Tibial nerve (tissue), 4 donors: ENCODE data around the gene KLF3. TPM values are rescaled to one million over a fixed set of nuclear protein-coding genes. Genes with fewer than 3 reads are reported as not detected.

ENCODE experiments used
- DNase-seq, 2 donors: peaks; one replicate each; pipeline ENCODE4 v3.0.0-alpha.2; 2019; ENCODE audit warnings: low spot score in 2 of 2
- H3K27ac ChIP-seq, 4 donors: fragments of 200-600 bp; sonication (generic) in 3 of 4; one replicate each; pipeline ENCODE4 v1.5.1; 2017 to 2019; ENCODE audit warnings: mild to moderate bottlenecking in 1 of 4
- H3K27me3 ChIP-seq, 2 donors: fragments of 200-600 bp; sonication (generic) in 1 of 2; one replicate each; pipeline versions ENCODE4 v1.5.1 to v1.6.0; 2017 to 2019
- H3K36me3 ChIP-seq, 3 donors: fragments of 200-600 bp; sonication (generic); one replicate each; pipeline ENCODE4 v1.5.1; 2018 to 2019
- H3K4me1 ChIP-seq, 4 donors: fragments of 200-600 bp; sonication (generic) in 3 of 4; one replicate each; pipeline ENCODE4 v1.5.1; 2017 to 2019
- H3K4me3 ChIP-seq, 4 donors: fragments of 200-600 bp; sonication (generic) in 3 of 4; one replicate each; pipeline ENCODE4 v1.5.1; 2017 to 2019; ENCODE audit warnings: mild to moderate bottlenecking in 1 of 4, moderate library complexity in 1 of 4
- H3K9me3 ChIP-seq, 4 donors: fragments of 200-600 bp; sonication (generic) in 3 of 4; one replicate each; pipeline ENCODE4 v1.5.1; 2017 to 2019
- EP300 ChIP-seq, 2 donors: sonication (generic); formaldehyde crosslinking; IDR thresholded peaks; one replicate each; pipeline ENCODE4 v1.6.1; 2017; ENCODE audit warnings: antibody characterized with exemption in 2 of 2, mild to moderate bottlenecking in 1 of 2
- POLR2A ChIP-seq, 2 donors: fragments of 450-650 bp; IDR thresholded peaks; one replicate each; pipeline ENCODE4 v1.6.1; 2017; ENCODE audit warnings: antibody characterized with exemption in 2 of 2, mild to moderate bottlenecking in 2 of 2, moderate library complexity in 2 of 2
- WGBS, 2 donors: methylation state at CpG; one replicate each; pipeline ENCODE4 v1.1.5; 2018; 5-methylcytosine and 5-hydroxymethylcytosine counted together
- total RNA-seq, 4 donors: library from RNA; depleted of rRNA; stranded (reverse); fragments of >200 nt; gene quantifications; one replicate each; pipeline ENCODE4 v1.1.0, GENCODE V29; 2016
- TF ChIP-seq, protein P1 (sequence below), 5 experiments: fragments of 200-600 bp in 3 of 5; fragments of 450-650 bp in 2 of 5; sonication (generic) in 3 of 5; IDR thresholded peaks; one replicate each; pipeline ENCODE4 v1.5.1; 2016 to 2019; ENCODE audit warnings: antibody characterized with exemption in 5 of 5, mild to moderate bottlenecking in 3 of 5, moderate library complexity in 2 of 5

The KLF3 gene
- total RNA-seq, 4 donors from 2014 or later: 36.3 to 70.1 (median 38.4) TPM

- Histone ChIP-seq H3K9me3 (no peaks in the 10 kb centered on the region), H3K27me3 (no peaks in the 10 kb centered on the region), H3K27ac (no peak overlapping the region), H3K4me3 (no peak overlapping the region), H3K36me3 (no peaks in the 10 kb centered on the region), H3K4me1 (peaks cover 0 to 12% (median 9%) of the 10 kb centered on the region in 4 donors)
- DNase-seq: no peak
- no peak for TF ChIP-seq EP300 (IDR thresholded peaks at IDR 0.05)
- no peak for TF ChIP-seq POLR2A (IDR thresholded peaks at IDR 0.05)
- TF ChIP-seq, protein P1, sequence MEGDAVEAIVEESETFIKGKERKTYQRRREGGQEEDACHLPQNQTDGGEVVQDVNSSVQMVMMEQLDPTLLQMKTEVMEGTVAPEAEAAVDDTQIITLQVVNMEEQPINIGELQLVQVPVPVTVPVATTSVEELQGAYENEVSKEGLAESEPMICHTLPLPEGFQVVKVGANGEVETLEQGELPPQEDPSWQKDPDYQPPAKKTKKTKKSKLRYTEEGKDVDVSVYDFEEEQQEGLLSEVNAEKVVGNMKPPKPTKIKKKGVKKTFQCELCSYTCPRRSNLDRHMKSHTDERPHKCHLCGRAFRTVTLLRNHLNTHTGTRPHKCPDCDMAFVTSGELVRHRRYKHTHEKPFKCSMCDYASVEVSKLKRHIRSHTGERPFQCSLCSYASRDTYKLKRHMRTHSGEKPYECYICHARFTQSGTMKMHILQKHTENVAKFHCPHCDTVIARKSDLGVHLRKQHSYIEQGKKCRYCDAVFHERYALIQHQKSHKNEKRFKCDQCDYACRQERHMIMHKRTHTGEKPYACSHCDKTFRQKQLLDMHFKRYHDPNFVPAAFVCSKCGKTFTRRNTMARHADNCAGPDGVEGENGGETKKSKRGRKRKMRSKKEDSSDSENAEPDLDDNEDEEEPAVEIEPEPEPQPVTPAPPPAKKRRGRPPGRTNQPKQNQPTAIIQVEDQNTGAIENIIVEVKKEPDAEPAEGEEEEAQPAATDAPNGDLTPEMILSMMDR (IDR thresholded peaks at IDR 0.05): no peak
- WGBS, 2 donors: 82 to 90% methylated on average over 5 of the region's 5 CpGs
Observed at GRCh38 chr4:38734446-38734845, 70.4 kb downstream of the KLF3 start.

DNA sequence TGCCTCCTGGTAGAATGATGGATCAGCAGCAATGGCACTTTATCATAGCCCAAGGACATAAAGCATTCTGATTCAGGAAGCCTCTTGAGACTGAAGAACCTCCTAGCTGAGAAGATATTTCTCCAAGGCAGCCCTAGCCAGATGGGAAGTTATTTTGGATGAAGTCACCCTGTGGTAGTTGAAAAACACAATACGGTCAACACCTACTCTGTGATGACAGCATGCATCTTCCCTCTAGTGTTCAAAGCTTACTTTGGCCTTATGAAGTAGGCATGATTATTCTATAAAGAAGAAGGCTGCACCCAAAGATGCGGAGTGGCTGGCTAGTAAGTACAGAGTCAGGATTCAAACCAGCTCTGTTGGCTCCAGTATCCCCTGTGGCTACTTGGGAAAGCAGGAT lies 70.9 kb downstream of the KLF3 start:
- 69 to 85% methylated on average over 2 of the region's 2 CpGs for WGBS, 2 donors
- Histone ChIP-seq H3K36me3 (no peaks in the 10 kb centered on the region), H3K27me3 (no peaks in the 10 kb centered on the region), H3K4me3 (no peak overlapping the region), H3K4me1 (peaks cover 0 to 12% (median 9%) of the 10 kb centered on the region in 4 donors), H3K27ac (no peak overlapping the region), H3K9me3 (no peaks in the 10 kb centered on the region)
- DNase-seq: no peak
- TF ChIP-seq POLR2A (IDR thresholded peaks at IDR 0.05) (no peak), EP300 (IDR thresholded peaks at IDR 0.05) (no peak)
- TF ChIP-seq, protein P1 (IDR thresholded peaks at IDR 0.05): no peak

- Histone ChIP-seq H3K4me3 (no peak overlapping the region), H3K36me3 (no peaks in the 10 kb centered on the region), H3K27ac (no peak overlapping the region), H3K27me3 (no peaks in the 10 kb centered on the region), H3K4me1 (peaks cover 0 to 8% (median 3%) of the 10 kb centered on the region in 4 donors), H3K9me3 (no peaks in the 10 kb centered on the region)
- TF ChIP-seq EP300 (IDR thresholded peaks at IDR 0.05) (no peak), POLR2A (IDR thresholded peaks at IDR 0.05) (no peak)
- TF ChIP-seq, protein P1 (IDR thresholded peaks at IDR 0.05): no peak
- 81 to 85% methylated on average over 3 of the region's 3 CpGs for WGBS, 2 donors
- no peak for DNase-seq
Observed at GRCh38 chr4:38735870-38736269, 71.9 kb downstream of the KLF3 start.

GRCh38 chr4:38738940-38739803 lies 75.2 kb downstream of the KLF3 start:
- no peaks in the 10 kb centered on the region for H3K27me3 ChIP-seq
- DNase-seq: no peak
- H3K4me3 ChIP-seq: no peak overlapping the region
- WGBS, 2 donors: 68 to 74% methylated on average over 6 of the region's 6 CpGs
- H3K27ac ChIP-seq: no peak overlapping the region
- TF ChIP-seq, protein P1 (IDR thresholded peaks at IDR 0.05): no peak
- TF ChIP-seq POLR2A (IDR thresholded peaks at IDR 0.05) (no peak), EP300 (IDR thresholded peaks at IDR 0.05) (no peak)
- no peaks in the 10 kb centered on the region for H3K4me1 ChIP-seq
- no peaks in the 10 kb centered on the region for H3K9me3 ChIP-seq
- no peaks in the 10 kb centered on the region for H3K36me3 ChIP-seq

DNA sequence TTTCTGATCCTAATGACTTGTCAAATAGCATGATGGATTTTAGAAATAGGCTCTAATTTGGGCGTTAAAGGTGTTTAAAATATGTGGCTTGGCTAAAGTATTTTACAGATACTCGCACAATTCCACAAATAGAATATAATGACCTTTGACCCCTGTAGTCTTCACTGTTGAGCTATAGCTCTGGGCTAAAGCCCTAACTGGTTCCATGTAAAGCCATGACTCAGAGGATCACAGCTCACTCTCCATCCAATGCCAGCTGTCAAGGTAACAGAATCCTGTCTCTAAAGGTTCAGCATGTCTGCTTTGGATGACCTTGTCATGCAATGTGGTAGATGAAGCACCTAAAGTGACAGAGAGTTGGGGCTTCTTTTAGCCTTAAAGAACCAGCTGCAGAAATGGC lies 76.3 kb downstream of the KLF3 start:
- Histone ChIP-seq H3K9me3 (no peaks in the 10 kb centered on the region), H3K4me3 (no peak overlapping the region), H3K4me1 (no peaks in the 10 kb centered on the region), H3K27ac (no peak overlapping the region), H3K36me3 (no peaks in the 10 kb centered on the region), H3K27me3 (no peaks in the 10 kb centered on the region)
- TF ChIP-seq EP300 (IDR thresholded peaks at IDR 0.05) (no peak), POLR2A (IDR thresholded peaks at IDR 0.05) (no peak)
- TF ChIP-seq, protein P1 (IDR thresholded peaks at IDR 0.05): no peak
- DNase-seq: no peak
- 84 to 87% methylated on average over 2 of the region's 2 CpGs for WGBS, 2 donors
